Activated CD4-positive, alpha-beta T cell treated with anti-CD3 and anti-CD28 coated beads, Interleukin-2, amount 50 U/mL, for 1 hour (primary cell): ENCODE measurements around the gene MCUB.

Source experiments
- DNase-seq: peaks from one replicate; pipeline ENCODE4 v3.0.0-alpha.2; 2020

The MCUB gene

GRCh38 chr4:109690690-109691410 lies 130.8 kb downstream of the MCUB start:
- no peak for DNase-seq

GRCh38 chr4:109691411-109691920 lies 131.4 kb downstream of the MCUB start:
- no peak for DNase-seq

DNA sequence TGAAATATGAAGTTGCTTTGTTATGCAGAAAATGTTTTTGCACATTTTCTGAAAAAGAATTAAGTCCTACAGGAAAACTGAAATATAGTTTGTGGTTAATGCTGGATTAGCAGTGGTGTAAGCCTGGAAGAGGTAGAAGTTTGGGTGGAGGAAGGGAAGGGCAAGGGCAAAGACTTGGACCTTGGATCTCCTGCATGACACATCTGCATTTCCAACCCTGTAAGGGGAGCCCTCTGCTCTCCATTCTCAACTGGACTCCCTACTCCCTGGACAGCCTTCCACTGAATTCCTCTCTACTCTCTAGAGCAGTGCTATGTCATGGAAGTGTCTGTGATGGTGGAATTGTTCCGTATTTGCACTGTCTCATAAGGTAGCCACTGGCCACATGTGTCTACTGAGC lies 138.6 kb downstream of the MCUB start:
- DNase-seq: no peak

DNA sequence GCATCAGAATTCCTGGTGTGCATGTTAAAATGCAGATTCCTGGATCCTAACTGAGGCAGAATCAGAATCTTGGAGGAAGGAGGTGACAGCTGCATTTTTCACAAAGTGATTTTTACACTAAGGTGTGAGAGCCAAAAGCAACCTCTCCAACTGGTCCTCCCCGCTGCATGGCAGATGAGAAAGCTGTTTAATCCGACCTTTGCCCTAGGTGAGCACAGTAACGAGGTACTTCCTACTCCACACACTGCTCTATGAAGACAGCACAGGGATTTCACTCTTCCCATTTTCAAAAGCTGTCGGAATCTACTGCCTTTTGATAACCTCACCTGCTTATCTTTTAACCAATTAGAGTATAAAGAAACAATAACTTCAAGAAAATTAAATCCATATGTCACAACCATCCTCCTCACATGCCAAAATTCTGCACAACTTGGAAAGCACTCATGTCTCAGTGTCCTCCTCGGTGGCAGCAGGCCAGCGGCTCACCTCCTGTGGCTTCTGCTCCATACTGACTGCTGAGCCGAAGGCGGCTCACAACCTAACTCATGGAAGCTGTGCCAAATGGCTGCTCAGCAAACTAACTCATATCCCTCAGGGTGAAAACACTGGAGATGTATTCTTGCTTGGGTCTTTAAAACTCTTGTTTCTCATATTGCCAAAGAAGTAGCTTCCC lies 139.6 kb downstream of the MCUB start:
- DNase-seq: no peak

- DNase-seq: no peak
These were observed 141.7 kb downstream of the MCUB start for GRCh38 chr4:109701566-109702410.

DNA sequence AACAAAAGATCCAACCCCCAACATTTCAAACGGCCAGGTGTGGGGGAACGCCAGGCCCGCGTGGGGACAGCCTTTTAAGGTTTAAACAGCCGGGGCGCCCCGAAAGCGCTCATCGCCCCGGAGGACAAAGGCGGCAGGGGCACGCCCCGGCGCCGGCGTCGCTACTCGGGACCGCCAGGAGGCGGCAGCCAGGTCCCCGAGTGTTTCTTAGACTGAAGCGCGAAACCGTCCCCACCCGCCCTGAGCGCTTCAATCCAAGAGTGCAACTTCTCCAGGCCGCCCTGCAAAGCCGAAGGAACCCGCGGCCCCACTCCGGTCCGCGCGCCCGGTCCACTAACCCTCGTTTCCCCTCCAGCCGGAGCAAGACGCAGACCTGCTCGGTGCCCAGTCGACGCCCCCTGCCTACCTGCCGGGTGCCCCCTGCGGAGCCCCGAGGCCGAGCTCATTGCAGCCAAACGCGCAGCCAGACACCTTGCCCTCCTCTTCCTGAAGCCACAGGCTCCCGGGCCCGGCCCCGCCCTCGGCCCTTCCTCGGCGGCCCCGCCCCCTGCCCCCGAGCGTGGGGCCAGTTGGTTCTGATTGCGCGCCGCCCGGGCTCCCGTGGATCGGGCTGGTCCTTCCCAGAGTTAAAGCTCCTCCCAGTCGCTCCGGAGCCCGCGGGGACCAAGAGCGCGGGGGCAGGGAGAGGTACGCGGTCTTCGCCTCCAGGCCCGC lies 143.1 kb downstream of the MCUB start, which contains the start of gene CASP6:
CASP6 (minus strand) TSS at position 496 of the 714 bp plus-strand sequence; CDS start at position 446, 50 bp downstream.
- peak; percentile 78 for DNase-seq

GRCh38 chr4:109703664-109704361 lies 143.8 kb downstream of the MCUB start:
- no peak for DNase-seq

DNA sequence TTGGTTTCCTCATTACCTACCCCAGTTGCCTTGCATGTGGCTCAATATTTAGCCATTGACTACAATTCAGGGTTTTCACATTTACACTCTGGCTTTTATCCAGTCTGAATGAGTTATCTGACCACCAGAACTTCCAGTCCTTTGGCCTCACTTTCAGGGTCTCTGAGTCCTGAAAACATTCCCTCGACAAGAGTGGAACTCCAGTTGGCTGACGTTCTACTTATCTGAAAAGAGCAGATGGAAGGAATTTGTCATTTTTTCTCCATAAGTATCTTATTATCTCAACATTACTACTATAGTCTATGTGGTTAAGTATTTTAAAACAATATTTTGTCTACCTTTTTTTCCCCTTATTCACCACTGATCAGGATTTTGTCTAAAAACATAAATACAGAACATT lies 148.4 kb downstream of the MCUB start:
- no peak for DNase-seq

GRCh38 chr4:109708990-109709389 lies 148.9 kb downstream of the MCUB start:
- no peak for DNase-seq

DNA sequence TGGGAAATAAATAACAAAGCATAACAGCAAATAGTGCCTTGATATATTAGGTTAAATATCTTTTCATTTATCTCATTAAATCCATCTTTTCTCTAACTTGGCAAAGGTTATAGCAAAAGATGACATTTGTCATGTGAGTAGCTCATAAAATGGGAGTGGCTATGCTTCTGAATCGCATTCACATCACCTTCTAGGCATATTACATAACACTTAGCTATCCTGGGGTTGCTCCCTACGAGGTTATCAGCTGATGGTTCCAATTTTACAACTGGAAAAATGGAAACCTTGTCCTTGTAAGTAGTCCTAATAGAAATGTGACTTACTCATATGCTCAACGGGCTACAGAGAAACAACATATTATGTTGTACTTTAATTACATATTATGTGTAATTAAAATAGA lies 153.5 kb downstream of the MCUB start:
- DNase-seq: no peak

DNA sequence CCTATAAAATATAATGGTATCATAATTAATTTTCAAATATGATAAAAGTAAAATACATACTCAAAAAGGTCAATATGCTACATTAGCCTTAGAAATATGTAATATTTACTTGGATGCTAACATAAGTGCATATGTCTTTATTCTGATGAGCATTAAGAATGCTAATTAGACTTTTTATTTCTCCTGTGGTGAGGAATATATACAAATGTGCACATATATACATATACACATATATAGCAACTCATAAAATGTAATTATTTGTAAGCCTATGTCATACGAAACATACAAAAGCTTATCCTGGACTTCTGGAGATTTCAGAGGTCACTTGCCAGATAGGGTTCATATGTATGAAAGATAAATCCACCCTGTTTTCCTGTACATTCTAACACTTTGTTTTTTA lies 158.7 kb downstream of the MCUB start:
- DNase-seq: no peak

GRCh38 chr4:109719604-109720003 lies 159.6 kb downstream of the MCUB start:
- DNase-seq: no peak

GRCh38 chr4:109721033-109721432 lies 161.0 kb downstream of the MCUB start:
- DNase-seq: no peak

DNA sequence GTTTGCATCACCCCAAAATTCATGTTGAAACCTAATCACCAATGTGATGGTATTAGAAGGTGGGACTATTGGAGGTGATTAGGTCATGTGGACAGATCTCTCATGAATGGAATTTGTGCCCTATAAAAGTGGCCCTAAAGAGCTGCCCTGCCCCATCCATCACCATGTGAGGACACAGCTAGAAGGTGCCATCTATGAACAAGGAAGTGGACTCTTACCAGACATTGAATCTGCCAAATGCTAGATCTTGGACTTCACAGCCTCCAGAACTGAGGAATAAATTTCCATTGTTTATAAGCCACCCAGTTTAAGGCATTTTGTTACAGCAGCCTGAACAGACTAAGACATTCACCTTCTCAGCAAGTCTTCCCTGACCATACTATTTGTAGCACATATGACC lies 162.3 kb downstream of the MCUB start:
- no peak for DNase-seq

GRCh38 chr4:109723110-109723509 lies 163.1 kb downstream of the MCUB start:
- DNase-seq: no peak

DNA sequence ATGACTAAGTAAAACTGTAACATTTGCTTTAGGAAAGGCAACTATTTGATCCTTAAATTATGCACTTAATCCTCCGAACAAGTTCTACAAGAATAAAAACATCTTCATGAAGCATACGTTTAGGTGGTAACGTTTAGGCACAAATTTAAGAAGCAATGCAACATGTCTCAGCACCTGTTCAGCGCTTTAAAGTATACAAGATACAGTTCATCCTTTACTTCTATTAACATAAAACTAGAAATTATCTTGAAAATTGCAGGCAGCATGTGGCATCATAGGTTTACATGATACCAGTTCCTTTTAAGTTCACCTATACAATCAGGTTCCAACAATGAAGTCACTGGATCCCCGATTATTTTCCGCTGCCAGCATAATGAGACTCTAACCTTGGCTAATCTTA lies 168.3 kb downstream of the MCUB start:
- no peak for DNase-seq

DNA sequence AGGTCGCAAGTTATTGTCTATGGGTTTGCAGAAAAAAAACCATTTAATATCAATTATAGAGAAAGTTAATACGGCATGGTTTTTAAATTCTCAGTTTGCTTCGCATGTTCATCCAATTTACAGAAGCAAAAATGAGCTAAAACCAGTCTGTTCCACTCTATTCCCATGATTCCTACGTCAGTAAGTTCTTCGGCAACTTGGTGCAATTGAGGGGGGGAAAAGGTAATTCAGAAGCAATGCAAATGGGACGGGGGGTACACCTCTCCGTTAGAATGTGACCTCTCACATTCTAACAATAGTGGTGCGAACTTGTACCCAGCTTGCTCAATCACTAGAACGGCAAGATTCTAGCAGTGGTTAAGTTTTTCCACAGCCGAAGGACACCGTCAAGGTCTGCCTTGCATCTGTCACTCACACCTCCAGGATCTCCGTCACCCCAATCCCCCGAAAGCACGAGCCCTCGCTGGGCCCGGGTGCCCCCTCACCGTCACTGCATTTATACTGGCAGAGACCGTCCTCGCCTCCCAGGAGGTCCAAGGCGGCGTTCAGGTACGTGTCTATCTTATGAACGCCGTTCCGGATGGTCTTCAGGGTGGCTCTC lies 169.2 kb downstream of the MCUB start:
- no peak for DNase-seq

DNA sequence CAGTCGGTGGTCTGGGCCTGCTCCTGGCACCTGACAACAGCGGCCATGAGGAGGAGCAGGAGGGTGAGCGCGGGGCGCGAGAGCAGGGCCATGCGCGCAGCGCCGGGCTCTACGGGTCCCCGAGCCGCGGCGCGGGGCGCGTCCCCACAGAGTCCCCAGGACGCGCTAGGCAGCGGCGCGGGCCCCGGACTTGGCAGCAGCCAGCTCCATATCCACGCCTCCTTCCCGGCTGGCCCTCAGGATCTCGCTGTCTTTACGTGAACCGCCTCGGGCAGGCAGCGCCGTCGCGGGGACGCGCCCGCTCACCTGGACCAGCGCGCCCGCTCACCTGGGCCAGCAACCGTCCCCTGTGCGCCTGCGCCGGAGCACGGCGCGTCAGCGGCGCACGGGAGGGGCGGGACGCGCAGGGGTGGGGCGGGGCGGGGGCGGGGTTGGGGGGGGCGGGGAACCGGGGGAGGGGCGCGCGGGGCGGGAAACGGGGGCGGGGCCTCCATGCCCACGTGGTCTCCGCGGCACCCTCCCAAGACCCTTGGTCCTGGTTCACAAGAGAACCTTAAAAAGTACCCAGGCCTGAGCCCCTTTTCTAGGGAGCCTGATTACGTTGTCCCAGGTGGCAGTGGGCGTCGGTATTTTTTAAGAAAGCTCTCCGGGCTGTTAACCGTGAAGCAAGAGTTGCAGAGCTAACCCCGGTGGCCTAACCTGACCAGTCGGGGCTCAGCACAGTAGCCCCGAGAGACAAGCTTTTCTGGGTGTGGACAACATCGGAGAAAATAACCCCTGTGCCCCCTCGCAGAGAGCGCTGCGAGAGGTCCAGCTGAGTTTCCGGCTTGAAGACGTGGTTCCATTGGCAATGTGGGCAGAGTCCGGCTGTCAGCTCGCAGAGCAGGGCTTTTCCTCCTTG lies 169.9 kb downstream of the MCUB start, which contains the start of gene PLA2G12A:
PLA2G12A (minus strand) TSS at position 353 of the 901 bp plus-strand sequence; CDS start at position 92, 261 bp downstream.
- peak; percentile 77 for DNase-seq

DNA sequence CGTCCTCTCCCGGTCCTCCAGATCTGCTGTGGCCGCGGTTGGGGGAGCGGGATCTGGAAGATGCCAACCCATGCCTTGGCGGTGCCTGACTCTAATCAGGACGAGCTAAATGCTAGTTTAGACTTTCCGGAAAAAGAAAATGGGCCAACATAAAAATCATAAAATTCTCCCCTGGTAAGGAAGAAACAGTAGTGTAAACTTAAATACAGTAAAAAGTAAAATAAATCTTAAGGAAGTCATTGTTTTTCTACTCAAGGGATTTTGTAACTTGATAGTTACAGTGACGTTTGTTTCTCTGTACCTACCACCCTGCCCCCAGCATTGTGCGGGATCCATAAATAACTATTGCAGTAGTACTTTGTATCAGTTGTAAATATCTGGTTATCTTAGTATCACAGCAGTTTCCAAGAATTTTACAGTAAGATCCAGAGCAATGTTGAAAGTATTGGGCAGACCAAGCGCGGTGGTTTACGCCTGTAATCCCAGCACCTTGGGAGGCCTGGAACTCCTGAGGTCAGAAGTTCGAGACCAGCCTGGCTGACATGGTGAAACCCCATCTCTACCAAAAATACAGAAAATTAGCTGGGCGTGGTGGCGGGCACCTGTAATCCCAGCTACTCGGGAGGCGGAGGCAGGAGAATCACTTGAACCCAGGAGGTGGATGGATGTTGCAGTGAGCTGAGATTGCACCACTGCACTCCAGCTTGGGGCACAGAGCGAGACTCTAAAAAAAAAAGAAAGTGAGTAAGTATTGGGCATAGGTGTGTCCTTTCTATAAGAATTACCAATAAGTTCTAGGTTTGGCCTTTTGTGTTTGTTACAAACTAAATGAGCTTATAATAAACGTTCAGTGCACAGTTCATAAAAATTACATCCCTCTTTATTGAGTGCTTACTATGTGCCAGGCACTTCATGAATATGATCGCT lies 170.8 kb downstream of the MCUB start:
- DNase-seq: no peak
